GM12873 (cell line): ENCODE results near the gene USP11.

Experiments
- TF ChIP-seq, protein P1 (sequence below): IDR thresholded peaks from 2 replicates; pipeline ENCODE4 v1.5.1; 2012; ENCODE audit warnings: low read depth, mild to moderate bottlenecking, moderate library complexity, low read length, control low read depth; ENCODE audit not compliant: insufficient read depth; ENCODE audit errors: missing control alignments

USP11 gene

DNA sequence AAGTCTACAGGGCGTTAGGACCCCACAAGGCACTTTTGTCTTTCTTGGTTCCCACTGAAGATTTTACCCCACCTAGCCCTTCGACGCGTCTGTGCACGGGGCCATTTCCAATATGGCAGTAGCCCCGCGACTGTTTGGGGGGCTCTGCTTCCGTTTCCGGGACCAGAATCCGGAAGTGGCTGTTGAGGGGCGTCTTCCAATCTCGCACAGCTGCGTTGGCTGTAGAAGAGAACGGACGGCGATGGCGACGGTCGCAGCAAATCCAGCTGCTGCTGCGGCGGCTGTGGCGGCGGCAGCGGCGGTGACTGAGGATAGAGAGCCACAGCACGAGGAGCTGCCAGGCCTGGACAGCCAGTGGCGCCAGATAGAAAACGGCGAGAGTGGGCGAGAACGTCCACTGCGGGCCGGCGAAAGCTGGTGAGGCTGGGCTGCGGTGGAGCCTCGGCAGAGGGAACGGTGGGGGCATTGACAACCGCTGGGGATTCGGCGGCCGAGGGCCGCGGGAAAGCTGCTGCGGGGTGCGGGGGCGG lies at the start of gene USP11:
Gene USP11 (plus strand): TSS at position 207 of the 530 bp plus-strand sequence. CDS start 35 bp downstream, at position 242.
- TF ChIP-seq, protein P1, sequence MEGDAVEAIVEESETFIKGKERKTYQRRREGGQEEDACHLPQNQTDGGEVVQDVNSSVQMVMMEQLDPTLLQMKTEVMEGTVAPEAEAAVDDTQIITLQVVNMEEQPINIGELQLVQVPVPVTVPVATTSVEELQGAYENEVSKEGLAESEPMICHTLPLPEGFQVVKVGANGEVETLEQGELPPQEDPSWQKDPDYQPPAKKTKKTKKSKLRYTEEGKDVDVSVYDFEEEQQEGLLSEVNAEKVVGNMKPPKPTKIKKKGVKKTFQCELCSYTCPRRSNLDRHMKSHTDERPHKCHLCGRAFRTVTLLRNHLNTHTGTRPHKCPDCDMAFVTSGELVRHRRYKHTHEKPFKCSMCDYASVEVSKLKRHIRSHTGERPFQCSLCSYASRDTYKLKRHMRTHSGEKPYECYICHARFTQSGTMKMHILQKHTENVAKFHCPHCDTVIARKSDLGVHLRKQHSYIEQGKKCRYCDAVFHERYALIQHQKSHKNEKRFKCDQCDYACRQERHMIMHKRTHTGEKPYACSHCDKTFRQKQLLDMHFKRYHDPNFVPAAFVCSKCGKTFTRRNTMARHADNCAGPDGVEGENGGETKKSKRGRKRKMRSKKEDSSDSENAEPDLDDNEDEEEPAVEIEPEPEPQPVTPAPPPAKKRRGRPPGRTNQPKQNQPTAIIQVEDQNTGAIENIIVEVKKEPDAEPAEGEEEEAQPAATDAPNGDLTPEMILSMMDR = no peak

DNA sequence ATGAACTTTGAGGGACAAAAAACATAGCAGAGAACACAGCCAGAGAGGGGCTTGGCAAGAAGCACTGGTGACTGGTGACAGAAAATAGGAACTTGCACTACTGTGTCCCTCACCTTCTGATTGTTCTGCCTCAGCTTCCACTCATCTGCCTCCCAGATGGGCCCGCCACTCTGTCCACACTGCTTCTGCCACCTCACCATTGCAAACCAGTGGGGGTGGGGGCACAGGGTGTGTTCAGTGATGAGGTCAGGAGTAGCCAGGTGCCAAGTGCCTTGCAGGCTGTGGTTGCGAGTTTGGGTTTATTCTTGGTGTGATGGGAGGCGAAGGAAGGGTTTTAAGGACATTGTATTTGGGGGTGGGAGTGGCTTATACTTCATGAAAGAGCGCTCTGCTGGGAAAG lies 48.3 kb upstream of the USP11 start:
- TF ChIP-seq, protein P1 = no peak

DNA sequence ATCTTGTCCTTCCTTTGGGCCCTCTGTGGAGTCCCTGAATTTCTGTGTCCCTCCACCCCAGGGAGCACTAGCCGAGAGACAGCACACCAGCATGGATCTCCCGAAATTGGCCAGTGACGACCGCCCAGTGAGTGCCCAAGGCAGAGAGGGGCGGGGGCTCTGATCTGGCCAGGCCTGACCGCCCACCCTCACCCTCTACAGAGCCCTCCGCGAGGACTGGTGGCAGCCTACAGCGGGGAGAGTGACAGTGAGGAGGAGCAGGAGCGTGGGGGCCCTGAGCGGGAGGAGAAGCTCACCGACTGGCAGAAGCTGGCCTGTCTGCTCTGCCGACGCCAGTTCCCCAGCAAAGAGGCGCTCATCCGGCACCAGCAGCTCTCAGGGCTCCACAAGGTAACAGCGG lies 47.6 kb upstream of the USP11 start:
- TF ChIP-seq, protein P1 = no peak

DNA sequence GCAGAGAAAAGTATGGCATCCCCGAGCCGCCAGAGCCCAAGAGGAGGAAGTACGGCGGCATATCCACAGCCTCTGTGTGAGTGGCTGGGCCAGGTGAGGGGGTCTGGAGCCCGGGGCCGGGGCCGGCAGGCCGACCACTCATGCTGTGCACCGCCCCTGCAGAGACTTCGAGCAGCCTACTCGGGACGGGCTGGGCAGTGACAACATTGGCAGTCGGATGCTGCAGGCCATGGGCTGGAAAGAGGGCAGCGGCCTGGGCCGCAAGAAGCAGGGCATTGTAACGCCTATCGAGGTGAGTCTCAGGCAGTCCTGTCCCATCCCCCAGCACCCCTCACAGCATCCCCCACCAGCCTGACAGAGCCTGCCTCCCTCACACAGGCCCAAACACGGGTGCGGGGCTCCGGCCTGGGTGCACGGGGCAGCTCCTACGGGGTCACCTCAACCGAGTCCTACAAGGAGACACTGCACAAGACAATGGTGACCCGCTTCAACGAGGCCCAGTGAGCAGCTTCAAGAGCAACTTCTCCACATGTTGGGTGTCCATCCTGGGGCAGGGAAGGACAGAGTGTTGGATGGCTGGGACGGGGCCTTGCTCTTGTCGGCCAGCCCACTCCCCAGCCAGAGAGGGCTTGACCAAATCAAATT lies 46.6 kb upstream of the USP11 start:
- TF ChIP-seq, protein P1 = no peak

DNA sequence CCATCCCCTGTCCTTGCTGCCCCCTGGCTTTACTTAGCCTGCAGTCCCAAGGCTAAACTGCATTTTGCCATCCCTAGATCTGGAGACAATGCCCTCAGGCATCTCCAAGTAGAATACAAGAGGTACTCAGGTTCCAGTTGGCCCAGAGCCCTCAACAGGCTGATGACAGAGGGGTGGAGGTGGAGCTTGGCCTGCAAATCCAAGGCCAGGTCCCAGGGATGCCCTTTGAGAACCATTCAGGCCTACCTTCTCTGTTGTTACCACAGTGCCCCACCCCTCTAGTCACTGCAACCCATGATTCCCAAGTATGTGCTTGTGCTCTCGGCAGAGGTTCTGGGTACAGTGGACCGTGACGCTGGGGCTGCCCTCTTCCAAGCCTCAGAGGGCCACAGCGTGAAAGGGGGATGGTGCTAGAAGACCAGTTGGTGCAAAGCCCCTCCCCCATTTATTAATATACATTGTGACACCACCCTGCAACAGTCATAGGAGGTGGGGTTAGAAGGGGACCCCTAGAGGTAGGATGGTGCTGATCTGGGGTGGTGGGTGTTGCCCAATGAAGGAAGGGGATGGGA lies 45.6 kb upstream of the USP11 start:
- TF ChIP-seq, protein P1 = no peak

DNA sequence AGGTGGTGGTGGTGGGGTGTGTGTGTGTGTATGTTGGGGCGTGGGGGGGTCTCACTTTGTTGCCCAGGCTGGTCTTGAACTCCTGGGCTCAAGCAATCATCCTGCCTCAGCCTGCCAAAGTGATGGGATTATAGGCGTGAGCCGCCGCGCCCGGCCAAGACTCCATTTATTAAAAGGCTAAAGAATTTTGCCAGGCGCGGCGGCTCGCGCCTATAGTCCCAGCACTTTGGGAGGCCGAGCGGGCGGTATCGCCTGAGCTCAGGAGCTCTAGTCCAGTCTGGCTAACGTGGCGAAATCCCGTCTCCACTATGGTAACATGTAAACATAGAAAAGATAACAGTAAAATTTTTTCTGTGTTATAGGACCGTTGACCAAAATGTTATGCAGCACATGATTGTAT lies 42.9 kb upstream of the USP11 start:
- TF ChIP-seq, protein P1 = no peak

DNA sequence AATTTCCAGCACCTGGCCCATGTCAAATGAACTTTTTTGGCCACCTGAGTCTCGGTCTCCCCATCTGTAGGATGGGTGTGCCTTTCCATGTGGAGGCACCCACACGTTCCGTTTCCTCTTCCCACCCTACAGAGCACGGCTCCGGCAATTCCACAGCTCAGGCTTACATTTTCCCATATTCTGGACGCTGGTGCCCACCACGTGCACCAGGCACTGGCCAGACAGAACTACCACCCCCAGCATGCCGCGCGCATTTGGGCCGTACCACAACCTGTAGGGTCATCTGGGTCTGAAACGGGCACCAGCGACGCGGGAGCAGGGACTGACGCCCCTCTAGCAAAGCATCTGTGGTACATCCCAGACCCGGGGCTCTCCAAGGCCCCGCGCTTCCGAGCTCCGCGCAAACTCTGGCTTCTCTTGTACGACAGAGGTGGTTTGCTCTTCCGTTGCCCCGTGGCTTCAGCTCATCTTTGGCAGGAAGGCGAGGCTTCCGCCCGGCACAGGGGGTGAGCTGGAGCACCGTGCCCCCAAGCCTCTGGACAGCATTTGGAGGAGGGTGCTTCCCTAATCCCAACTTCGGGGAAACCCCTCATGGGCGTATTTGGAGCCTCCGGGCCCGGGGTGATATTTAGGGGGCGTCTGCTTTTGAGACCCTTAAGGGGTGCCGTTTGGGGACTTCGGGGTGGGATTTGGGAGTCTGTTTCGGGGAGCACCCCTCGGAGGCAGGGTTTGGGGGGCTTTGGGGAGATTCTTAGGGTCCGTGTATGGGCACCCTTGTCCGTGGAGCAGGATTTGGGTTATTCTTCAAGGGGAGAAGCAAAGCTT lies 42.2 kb upstream of the USP11 start:
- TF ChIP-seq, protein P1 = no peak
